WTC11 (cell line): Measurements from ENCODE around the gene ADK. TPM values are rescaled to one million over a fixed set of nuclear protein-coding genes. Genes with fewer than 3 reads are reported as not detected.

Source experiments
- ATAC-seq: fragments of 200-7000 bp; cut with Tn5 transposase; 2 replicates; pipeline ENCODE4 v1.10.0; 2021; ENCODE audit warnings: mild to moderate bottlenecking, moderate library complexity
- CTCF ChIA-PET: fragments of 300-600 bp; sonication (Branson Sonifier 250); formaldehyde crosslinking; loops from one replicate; lab custom pipeline; 2021; ENCODE audit warnings: antibody characterized with exemption; lab: Charles Lee
- POLR2A ChIA-PET: fragments of 350-600 bp; sonication (Branson Sonifier 250); formaldehyde crosslinking; loops from one replicate; lab custom pipeline; 2021; ENCODE audit warnings: antibody characterized with exemption; lab: Charles Lee
- DNase-seq: peaks from one replicate; pipeline ENCODE4 v3.0.0; 2021; ENCODE audit warnings: low spot score
- H3K27ac Mint-ChIP-seq: 2 replicates; pipeline ENCODE4 v1.8.0; 2021; ENCODE audit warnings: mixed read lengths
- H3K27me3 Mint-ChIP-seq: 2 replicates; pipeline ENCODE4 v1.8.0; 2021; ENCODE audit warnings: low read depth, mild to moderate bottlenecking, moderate library complexity, mixed read lengths
- H3K36me3 Mint-ChIP-seq: 2 replicates; pipeline ENCODE4 v1.8.0; 2021; ENCODE audit warnings: mixed read lengths
- H3K4me1 Mint-ChIP-seq: 2 replicates; pipeline ENCODE4 v1.8.0; 2022; ENCODE audit warnings: mixed read lengths
- H3K4me3 Mint-ChIP-seq: 2 replicates; pipeline ENCODE4 v1.8.0; 2021; ENCODE audit warnings: mild to moderate bottlenecking, moderate library complexity, mixed read lengths
- H3K9me3 Mint-ChIP-seq: 2 replicates; pipeline ENCODE4 v1.8.0; 2021; ENCODE audit warnings: mixed read lengths
- CREM ChIP-seq: sonication (generic); formaldehyde crosslinking; IDR thresholded peaks from 2 replicates; pipeline ENCODE4 v1.8.1; 2022; ENCODE audit warnings: mild to moderate bottlenecking, missing genetic modification reagents, moderate library complexity
- ELF4 ChIP-seq: sonication (generic); formaldehyde crosslinking; IDR thresholded peaks from 2 replicates; pipeline ENCODE4 v1.8.1; 2022; ENCODE audit warnings: low read depth, mild to moderate bottlenecking, moderate library complexity, missing genetic modification reagents
- EMX1 ChIP-seq: fragments of 250-450 bp; sonication (Bioruptor Pico); IDR thresholded peaks from 2 replicates; pipeline ENCODE4 v1.8.0; 2021; ENCODE audit warnings: mild to moderate bottlenecking
- MXD4 ChIP-seq: fragments of 250-450 bp; sonication (Bioruptor Pico); IDR thresholded peaks from 2 replicates; pipeline ENCODE4 v1.8.0; 2021; ENCODE audit warnings: mild to moderate bottlenecking, moderate library complexity, borderline replicate concordance
- NFE2L1 ChIP-seq: sonication (generic); formaldehyde crosslinking; IDR thresholded peaks from 2 replicates; pipeline ENCODE4 v1.8.1; 2023; ENCODE audit warnings: missing genetic modification reagents
- NR1H2 ChIP-seq: sonication (generic); formaldehyde crosslinking; IDR thresholded peaks from 2 replicates; pipeline ENCODE4 v1.9.0; 2021; ENCODE audit warnings: mild to moderate bottlenecking, moderate library complexity, missing genetic modification reagents
- RELA ChIP-seq: sonication (generic); formaldehyde crosslinking; IDR thresholded peaks from 2 replicates; pipeline ENCODE4 v1.8.1; 2022; ENCODE audit warnings: missing genetic modification reagents, mild to moderate bottlenecking, borderline replicate concordance
- SMAD4 ChIP-seq: sonication (generic); formaldehyde crosslinking; IDR thresholded peaks from 2 replicates; pipeline ENCODE4 v1.8.0; 2022; ENCODE audit warnings: mild to moderate bottlenecking, missing genetic modification reagents
- SP1 ChIP-seq: sonication (generic); formaldehyde crosslinking; conservative IDR thresholded peaks from 2 replicates; pipeline ENCODE4 v1.8.1; 2022; ENCODE audit warnings: missing genetic modification reagents
- ZNF121 ChIP-seq: sonication (generic); formaldehyde crosslinking; IDR thresholded peaks from 2 replicates; pipeline ENCODE4 v1.8.0; 2023; ENCODE audit warnings: missing genetic modification reagents
- ZNF219 ChIP-seq: sonication (generic); formaldehyde crosslinking; IDR thresholded peaks from 2 replicates; pipeline ENCODE4 v1.8.0; 2023; ENCODE audit warnings: missing genetic modification reagents, mild to moderate bottlenecking, borderline replicate concordance
- total RNA-seq: library from RNA; stranded (reverse); gene quantifications from 3 replicates; pipeline ENCODE4 v1.2.3, GENCODE V29; 2021
- TF ChIP-seq, protein P1 (sequence below): sonication (generic); formaldehyde crosslinking; IDR thresholded peaks from 2 replicates; pipeline ENCODE4 v1.8.1; 2023; ENCODE audit warnings: mild to moderate bottlenecking, moderate library complexity, missing genetic modification reagents
- TF ChIP-seq, protein P2 (sequence below): sonication (generic); formaldehyde crosslinking; IDR thresholded peaks from 2 replicates; pipeline ENCODE4 v1.8.1; 2023; ENCODE audit warnings: mild to moderate bottlenecking, missing genetic modification reagents, moderate library complexity
- TF ChIP-seq, protein P3 (sequence below): sonication (generic); formaldehyde crosslinking; IDR thresholded peaks from 2 replicates; pipeline ENCODE4 v1.8.1; 2023; ENCODE audit warnings: mild to moderate bottlenecking, missing genetic modification reagents
- TF ChIP-seq, protein P4 (sequence below): sonication (generic); formaldehyde crosslinking; IDR thresholded peaks from 2 replicates; pipeline ENCODE4 v1.8.0; 2023; ENCODE audit warnings: mild to moderate bottlenecking, missing genetic modification reagents
- TF ChIP-seq, protein P5 (sequence below): fragments of 250-450 bp; sonication (Bioruptor Pico); IDR thresholded peaks from 2 replicates; pipeline ENCODE4 v1.9.0; 2021; ENCODE audit warnings: mild to moderate bottlenecking
- TF ChIP-seq, protein P6 (sequence below): sonication (generic); formaldehyde crosslinking; IDR thresholded peaks from 2 replicates; pipeline ENCODE4 v1.8.1; 2022; ENCODE audit warnings: low read depth, mild to moderate bottlenecking, moderate library complexity, missing genetic modification reagents, borderline replicate concordance
- TF ChIP-seq, protein P7 (sequence below): sonication (generic); formaldehyde crosslinking; IDR thresholded peaks from 2 replicates; pipeline ENCODE4 v1.8.1; 2023; ENCODE audit warnings: mild to moderate bottlenecking, missing genetic modification reagents, borderline replicate concordance

The ADK gene
- total RNA-seq, 1 experiment from 2014 or later, result 32.7 TPM

DNA sequence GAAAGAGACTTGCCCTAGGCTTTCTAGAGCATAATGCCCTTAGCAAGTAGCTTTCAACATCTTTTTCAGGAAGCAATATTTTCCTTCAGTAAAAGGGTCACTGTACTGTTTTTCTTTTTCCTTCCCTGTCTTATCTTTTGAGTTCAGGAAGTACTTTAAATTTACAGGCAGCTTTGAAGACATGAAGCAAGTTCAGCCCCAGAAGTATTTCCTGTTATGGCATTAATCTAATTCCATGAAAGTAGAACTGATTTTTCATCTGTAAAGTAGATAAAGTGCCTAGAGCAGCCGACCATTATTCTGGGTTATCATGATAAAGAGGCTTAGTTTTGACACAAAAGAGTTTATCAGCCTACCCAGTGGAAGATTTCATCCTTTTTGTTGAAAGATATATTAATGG lies 288.2 kb downstream of the ADK start:
- H3K27ac Mint-ChIP-seq, result no peak overlapping the region
- no peaks in the 10 kb centered on the region for H3K9me3 Mint-ChIP-seq
- TF ChIP-seq, protein P1, sequence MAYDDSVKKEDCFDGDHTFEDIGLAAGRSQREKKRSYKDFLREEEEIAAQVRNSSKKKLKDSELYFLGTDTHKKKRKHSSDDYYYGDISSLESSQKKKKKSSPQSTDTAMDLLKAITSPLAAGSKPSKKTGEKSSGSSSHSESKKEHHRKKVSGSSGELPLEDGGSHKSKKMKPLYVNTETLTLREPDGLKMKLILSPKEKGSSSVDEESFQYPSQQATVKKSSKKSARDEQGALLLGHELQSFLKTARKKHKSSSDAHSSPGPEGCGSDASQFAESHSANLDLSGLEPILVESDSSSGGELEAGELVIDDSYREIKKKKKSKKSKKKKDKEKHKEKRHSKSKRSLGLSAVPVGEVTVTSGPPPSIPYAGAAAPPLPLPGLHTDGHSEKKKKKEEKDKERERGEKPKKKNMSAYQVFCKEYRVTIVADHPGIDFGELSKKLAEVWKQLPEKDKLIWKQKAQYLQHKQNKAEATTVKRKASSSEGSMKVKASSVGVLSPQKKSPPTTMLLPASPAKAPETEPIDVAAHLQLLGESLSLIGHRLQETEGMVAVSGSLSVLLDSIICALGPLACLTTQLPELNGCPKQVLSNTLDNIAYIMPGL (CRISPR knock-in tag), result no peak
- no peak for TF ChIP-seq RELA (CRISPR knock-in tag)
- TF ChIP-seq, protein P2, sequence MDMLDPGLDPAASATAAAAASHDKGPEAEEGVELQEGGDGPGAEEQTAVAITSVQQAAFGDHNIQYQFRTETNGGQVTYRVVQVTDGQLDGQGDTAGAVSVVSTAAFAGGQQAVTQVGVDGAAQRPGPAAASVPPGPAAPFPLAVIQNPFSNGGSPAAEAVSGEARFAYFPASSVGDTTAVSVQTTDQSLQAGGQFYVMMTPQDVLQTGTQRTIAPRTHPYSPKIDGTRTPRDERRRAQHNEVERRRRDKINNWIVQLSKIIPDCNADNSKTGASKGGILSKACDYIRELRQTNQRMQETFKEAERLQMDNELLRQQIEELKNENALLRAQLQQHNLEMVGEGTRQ (CRISPR knock-in tag), result no peak
- TF ChIP-seq, protein P3, sequence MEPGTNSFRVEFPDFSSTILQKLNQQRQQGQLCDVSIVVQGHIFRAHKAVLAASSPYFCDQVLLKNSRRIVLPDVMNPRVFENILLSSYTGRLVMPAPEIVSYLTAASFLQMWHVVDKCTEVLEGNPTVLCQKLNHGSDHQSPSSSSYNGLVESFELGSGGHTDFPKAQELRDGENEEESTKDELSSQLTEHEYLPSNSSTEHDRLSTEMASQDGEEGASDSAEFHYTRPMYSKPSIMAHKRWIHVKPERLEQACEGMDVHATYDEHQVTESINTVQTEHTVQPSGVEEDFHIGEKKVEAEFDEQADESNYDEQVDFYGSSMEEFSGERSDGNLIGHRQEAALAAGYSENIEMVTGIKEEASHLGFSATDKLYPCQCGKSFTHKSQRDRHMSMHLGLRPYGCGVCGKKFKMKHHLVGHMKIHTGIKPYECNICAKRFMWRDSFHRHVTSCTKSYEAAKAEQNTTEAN, result no peak
- no peak for TF ChIP-seq NFE2L1 (CRISPR knock-in tag)
- TF ChIP-seq SP1 (CRISPR knock-in tag), result no peak
- TF ChIP-seq ZNF121, result no peak
- H3K4me3 Mint-ChIP-seq, result no peak overlapping the region
- DNase-seq, result no peak
- H3K36me3 Mint-ChIP-seq, result no peaks in the 10 kb centered on the region
- ChIA-PET POLR2A (no interaction called here), CTCF (no interaction called here)
- H3K27me3 Mint-ChIP-seq, result no peaks in the 10 kb centered on the region
- peaks cover 24% of the 10 kb centered on the region for H3K4me1 Mint-ChIP-seq
- no peak for ATAC-seq

DNA sequence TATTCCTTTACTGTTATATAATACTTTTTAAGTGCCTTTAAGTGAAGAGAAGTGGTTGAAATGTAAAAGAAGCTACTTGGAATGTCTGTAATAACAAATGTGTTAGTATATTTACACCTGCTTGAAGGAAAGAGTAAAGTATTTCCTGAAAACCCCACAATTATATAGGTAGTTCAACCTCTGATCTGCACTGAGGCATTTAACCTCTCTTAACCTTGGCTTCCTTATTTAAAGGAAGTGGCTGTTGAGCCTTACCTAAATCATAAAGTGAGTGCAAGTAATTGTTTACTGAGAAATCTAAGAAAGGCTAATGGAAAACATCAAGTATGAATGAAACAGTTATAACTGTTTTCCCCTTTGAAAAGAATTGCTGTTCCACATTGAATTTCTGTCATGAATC lies 294.5 kb downstream of the ADK start:
- H3K4me3 Mint-ChIP-seq, result no peak overlapping the region
- no peak for ATAC-seq
- H3K27me3 Mint-ChIP-seq, result no peaks in the 10 kb centered on the region
- DNase-seq, result no peak
- no peaks in the 10 kb centered on the region; the same call in 1 of the 2 replicates for H3K4me1 Mint-ChIP-seq
- TF ChIP-seq, protein P4, sequence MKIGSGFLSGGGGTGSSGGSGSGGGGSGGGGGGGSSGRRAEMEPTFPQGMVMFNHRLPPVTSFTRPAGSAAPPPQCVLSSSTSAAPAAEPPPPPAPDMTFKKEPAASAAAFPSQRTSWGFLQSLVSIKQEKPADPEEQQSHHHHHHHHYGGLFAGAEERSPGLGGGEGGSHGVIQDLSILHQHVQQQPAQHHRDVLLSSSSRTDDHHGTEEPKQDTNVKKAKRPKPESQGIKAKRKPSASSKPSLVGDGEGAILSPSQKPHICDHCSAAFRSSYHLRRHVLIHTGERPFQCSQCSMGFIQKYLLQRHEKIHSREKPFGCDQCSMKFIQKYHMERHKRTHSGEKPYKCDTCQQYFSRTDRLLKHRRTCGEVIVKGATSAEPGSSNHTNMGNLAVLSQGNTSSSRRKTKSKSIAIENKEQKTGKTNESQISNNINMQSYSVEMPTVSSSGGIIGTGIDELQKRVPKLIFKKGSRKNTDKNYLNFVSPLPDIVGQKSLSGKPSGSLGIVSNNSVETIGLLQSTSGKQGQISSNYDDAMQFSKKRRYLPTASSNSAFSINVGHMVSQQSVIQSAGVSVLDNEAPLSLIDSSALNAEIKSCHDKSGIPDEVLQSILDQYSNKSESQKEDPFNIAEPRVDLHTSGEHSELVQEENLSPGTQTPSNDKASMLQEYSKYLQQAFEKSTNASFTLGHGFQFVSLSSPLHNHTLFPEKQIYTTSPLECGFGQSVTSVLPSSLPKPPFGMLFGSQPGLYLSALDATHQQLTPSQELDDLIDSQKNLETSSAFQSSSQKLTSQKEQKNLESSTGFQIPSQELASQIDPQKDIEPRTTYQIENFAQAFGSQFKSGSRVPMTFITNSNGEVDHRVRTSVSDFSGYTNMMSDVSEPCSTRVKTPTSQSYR (CRISPR knock-in tag), result no peak
- H3K36me3 Mint-ChIP-seq, result no peaks in the 10 kb centered on the region
- ChIA-PET CTCF (interaction anchor here (1.9 kb wide), 1 partner anchor 26 kb away, joined by 5 read pairs; no protein-coding TSS in a partner anchor), POLR2A (no interaction called here)
- H3K27ac Mint-ChIP-seq, result no peak overlapping the region
- H3K9me3 Mint-ChIP-seq, result no peaks in the 10 kb centered on the region

DNA sequence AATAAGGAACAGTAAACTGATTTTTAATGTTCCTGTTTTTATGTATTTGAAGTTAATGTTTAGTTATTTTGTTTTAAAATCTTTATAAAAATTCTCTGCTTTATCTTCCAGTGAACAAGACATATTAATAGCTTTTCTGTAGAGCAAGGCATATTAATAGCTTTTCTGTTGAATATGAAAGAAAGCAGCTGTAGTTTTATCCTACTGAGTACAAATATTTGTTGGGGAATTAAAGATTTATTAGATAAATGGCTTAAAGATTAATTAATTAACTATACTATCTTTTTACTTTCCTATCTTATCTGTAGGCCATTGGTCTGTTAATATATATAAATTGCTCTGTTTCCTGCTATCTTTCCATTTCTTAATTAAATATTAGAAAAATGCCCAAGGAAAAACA lies 299.6 kb downstream of the ADK start:
- Mint-ChIP-seq H3K4me3 (no peak overlapping the region), H3K27me3 (no peaks in the 10 kb centered on the region), H3K4me1 (peaks cover 3% of the 10 kb centered on the region), H3K27ac (no peak overlapping the region), H3K9me3 (no peaks in the 10 kb centered on the region), H3K36me3 (no peaks in the 10 kb centered on the region)
- POLR2A ChIA-PET, result no interaction called here
- CTCF ChIA-PET, result interaction anchor here (0.6 to 1.6 kb wide), 3 partner anchors 31 to 507 kb away, joined by 3 read pairs; no protein-coding TSS in a partner anchor
- DNase-seq (no peak), ATAC-seq (no peak)
- TF ChIP-seq EMX1 (no peak), ELF4 (CRISPR knock-in tag) (no peak), MXD4 (CRISPR knock-in tag) (no peak), CREM (CRISPR knock-in tag) (no peak), NR1H2 (CRISPR knock-in tag) (no peak), ZNF219 (CRISPR knock-in tag) (no peak), SMAD4 (no peak)
- TF ChIP-seq, protein P5, sequence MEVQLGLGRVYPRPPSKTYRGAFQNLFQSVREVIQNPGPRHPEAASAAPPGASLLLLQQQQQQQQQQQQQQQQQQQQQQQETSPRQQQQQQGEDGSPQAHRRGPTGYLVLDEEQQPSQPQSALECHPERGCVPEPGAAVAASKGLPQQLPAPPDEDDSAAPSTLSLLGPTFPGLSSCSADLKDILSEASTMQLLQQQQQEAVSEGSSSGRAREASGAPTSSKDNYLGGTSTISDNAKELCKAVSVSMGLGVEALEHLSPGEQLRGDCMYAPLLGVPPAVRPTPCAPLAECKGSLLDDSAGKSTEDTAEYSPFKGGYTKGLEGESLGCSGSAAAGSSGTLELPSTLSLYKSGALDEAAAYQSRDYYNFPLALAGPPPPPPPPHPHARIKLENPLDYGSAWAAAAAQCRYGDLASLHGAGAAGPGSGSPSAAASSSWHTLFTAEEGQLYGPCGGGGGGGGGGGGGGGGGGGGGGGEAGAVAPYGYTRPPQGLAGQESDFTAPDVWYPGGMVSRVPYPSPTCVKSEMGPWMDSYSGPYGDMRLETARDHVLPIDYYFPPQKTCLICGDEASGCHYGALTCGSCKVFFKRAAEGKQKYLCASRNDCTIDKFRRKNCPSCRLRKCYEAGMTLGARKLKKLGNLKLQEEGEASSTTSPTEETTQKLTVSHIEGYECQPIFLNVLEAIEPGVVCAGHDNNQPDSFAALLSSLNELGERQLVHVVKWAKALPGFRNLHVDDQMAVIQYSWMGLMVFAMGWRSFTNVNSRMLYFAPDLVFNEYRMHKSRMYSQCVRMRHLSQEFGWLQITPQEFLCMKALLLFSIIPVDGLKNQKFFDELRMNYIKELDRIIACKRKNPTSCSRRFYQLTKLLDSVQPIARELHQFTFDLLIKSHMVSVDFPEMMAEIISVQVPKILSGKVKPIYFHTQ (CRISPR knock-in tag), result no peak
- TF ChIP-seq, protein P6, sequence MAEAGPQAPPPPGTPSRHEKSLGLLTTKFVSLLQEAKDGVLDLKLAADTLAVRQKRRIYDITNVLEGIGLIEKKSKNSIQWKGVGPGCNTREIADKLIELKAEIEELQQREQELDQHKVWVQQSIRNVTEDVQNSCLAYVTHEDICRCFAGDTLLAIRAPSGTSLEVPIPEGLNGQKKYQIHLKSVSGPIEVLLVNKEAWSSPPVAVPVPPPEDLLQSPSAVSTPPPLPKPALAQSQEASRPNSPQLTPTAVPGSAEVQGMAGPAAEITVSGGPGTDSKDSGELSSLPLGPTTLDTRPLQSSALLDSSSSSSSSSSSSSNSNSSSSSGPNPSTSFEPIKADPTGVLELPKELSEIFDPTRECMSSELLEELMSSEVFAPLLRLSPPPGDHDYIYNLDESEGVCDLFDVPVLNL (CRISPR knock-in tag), result no peak
- TF ChIP-seq, protein P7, sequence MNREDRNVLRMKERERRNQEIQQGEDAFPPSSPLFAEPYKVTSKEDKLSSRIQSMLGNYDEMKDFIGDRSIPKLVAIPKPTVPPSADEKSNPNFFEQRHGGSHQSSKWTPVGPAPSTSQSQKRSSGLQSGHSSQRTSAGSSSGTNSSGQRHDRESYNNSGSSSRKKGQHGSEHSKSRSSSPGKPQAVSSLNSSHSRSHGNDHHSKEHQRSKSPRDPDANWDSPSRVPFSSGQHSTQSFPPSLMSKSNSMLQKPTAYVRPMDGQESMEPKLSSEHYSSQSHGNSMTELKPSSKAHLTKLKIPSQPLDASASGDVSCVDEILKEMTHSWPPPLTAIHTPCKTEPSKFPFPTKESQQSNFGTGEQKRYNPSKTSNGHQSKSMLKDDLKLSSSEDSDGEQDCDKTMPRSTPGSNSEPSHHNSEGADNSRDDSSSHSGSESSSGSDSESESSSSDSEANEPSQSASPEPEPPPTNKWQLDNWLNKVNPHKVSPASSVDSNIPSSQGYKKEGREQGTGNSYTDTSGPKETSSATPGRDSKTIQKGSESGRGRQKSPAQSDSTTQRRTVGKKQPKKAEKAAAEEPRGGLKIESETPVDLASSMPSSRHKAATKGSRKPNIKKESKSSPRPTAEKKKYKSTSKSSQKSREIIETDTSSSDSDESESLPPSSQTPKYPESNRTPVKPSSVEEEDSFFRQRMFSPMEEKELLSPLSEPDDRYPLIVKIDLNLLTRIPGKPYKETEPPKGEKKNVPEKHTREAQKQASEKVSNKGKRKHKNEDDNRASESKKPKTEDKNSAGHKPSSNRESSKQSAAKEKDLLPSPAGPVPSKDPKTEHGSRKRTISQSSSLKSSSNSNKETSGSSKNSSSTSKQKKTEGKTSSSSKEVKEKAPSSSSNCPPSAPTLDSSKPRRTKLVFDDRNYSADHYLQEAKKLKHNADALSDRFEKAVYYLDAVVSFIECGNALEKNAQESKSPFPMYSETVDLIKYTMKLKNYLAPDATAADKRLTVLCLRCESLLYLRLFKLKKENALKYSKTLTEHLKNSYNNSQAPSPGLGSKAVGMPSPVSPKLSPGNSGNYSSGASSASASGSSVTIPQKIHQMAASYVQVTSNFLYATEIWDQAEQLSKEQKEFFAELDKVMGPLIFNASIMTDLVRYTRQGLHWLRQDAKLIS, result no peak
